Stimulated activated CD8-positive, alpha-beta memory T cell treated with anti-CD3 and anti-CD28 coated beads, Interleukin-7, amount 100 ng/mL, for 4 hours (primary cell): Measurements from ENCODE around the gene CEP135.
A peak's percentile ranks its signal among the peaks of the same experiment; 100 is the strongest.
"Not testable (repeated sequence)": the region's sequence is repeated elsewhere in the genome, so short reads cannot be mapped to it uniquely, and the experiment has no call there.

ENCODE experiments used
- DNase-seq, 2 donors: peaks; one replicate each; pipeline ENCODE4 v3.0.0-alpha.2; 2020; ENCODE audit warnings: low read depth in 2 of 2

The CEP135 gene

GRCh38 chr4:55939421-55939820, 9.3 kb upstream of the CEP135 start:
- DNase-seq = no peak

- no peak for DNase-seq
These were observed 6.8 kb upstream of the CEP135 start for GRCh38 chr4:55941881-55942396.

- DNase-seq = no peak
These were observed 1.4 kb upstream of the CEP135 start for GRCh38 chr4:55947254-55947882.

- DNase-seq = peak; percentile 10 to 16
These were observed 626 bp upstream of the CEP135 start for GRCh38 chr4:55947912-55948725.

GRCh38 chr4:55949482-55949802, 697 bp downstream of the CEP135 start:
- DNase-seq = no peak

GRCh38 chr4:55951191-55951922, 2.6 kb downstream of the CEP135 start:
- no peak for DNase-seq

GRCh38 chr4:55955710-55956109, 7.0 kb downstream of the CEP135 start:
- DNase-seq = no peak

GRCh38 chr4:55959655-55960054, 10.9 kb downstream of the CEP135 start:
- no peak for DNase-seq

- no peak for DNase-seq
These were observed 15.3 kb downstream of the CEP135 start for GRCh38 chr4:55964046-55964445.

- DNase-seq = no peak
These were observed 16.8 kb downstream of the CEP135 start for GRCh38 chr4:55965585-55965984.

GRCh38 chr4:55966324-55966723, 17.6 kb downstream of the CEP135 start:
- not testable (repeated sequence) for DNase-seq

GRCh38 chr4:55967376-55967775, 18.6 kb downstream of the CEP135 start:
- no peak for DNase-seq

GRCh38 chr4:55973650-55974049, 24.9 kb downstream of the CEP135 start:
- no peak for DNase-seq

GRCh38 chr4:55977811-55978210, 29.1 kb downstream of the CEP135 start:
- no peak for DNase-seq

GRCh38 chr4:55979562-55979961, 30.8 kb downstream of the CEP135 start:
- no peak for DNase-seq

- no peak for DNase-seq
These were observed 32.0 kb downstream of the CEP135 start for GRCh38 chr4:55980725-55981124.

GRCh38 chr4:55982976-55983375, 34.2 kb downstream of the CEP135 start:
- no peak for DNase-seq

- no peak for DNase-seq
These were observed 41.0 kb downstream of the CEP135 start for GRCh38 chr4:55989766-55990165.

GRCh38 chr4:55993994-55994663, 45.4 kb downstream of the CEP135 start:
- DNase-seq = no peak

- DNase-seq = no peak
These were observed 47.9 kb downstream of the CEP135 start for GRCh38 chr4:55996646-55997045.

GRCh38 chr4:56003606-56004005, 54.9 kb downstream of the CEP135 start:
- DNase-seq = no peak

GRCh38 chr4:56004235-56004634, 55.5 kb downstream of the CEP135 start:
- DNase-seq = no peak
